Stimulated activated naive CD4-positive, alpha-beta T cell treated with Interleukin-2 at 50 U/mL for 16 hours (primary cell): ENCODE results near the gene CHFR.
A peak's percentile ranks its signal among the peaks of the same experiment; 100 is the strongest.
"Not testable (repeated sequence)": the region's sequence is repeated elsewhere in the genome, so short reads cannot be mapped to it uniquely, and the experiment has no call there.

Experiments
- DNase-seq: peaks from one replicate; lab custom pipeline; 2025; lab: John Stamatoyannopoulos, UW

Gene CHFR

DNA sequence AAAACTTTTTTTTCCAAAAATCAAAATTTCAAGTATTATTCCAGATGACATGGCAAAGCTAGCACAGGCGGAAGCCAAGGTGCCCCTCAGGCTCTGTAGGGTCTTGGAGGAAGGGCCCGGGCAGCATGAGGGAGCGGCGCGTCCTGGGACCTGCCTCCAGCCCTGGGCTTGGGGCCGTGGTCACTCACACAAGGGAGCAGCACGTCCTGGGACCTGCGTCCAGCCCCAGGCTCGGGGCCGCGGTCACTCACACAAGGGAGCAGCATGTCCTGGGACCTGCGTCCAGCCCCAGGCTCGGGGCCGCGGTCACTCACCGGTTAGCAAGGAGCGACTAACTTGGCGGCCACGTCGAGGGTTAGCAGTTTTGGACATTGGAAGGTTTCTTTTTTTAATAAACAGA lies 46.9 kb downstream of the CHFR start:
- no peak for DNase-seq

DNA sequence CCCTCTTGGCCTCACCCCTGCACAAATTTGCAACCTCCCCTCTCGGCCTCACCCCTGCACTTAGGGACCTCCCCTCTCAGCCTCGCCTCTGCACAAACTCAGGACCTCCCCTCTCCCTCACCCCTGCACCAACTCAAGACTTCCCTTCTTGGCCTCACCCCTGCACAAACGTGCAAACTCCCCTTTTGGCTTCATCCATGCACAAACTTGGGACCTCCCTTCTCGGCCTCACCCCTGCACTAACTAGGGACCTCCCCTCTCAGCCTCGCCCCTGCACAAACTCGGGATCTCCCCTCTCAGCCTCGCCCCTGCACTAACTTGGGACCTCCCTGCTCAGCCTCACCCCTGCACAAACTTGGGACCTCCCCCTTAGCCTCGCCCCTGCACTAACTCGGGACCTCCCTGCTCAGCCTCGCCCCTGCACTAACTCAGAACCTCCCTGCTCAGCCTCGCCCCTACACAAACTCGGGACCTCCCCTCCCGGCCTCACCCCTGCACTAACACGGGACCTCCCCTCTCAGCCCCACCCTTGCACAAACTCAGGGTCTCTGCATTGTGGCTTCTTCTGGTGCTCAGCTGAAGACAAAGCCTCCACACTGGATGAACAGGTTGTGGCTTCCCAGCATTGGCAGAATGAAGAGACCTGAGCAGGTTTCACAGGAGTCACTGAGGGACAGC lies 47.7 kb downstream of the CHFR start:
- DNase-seq: no peak

DNA sequence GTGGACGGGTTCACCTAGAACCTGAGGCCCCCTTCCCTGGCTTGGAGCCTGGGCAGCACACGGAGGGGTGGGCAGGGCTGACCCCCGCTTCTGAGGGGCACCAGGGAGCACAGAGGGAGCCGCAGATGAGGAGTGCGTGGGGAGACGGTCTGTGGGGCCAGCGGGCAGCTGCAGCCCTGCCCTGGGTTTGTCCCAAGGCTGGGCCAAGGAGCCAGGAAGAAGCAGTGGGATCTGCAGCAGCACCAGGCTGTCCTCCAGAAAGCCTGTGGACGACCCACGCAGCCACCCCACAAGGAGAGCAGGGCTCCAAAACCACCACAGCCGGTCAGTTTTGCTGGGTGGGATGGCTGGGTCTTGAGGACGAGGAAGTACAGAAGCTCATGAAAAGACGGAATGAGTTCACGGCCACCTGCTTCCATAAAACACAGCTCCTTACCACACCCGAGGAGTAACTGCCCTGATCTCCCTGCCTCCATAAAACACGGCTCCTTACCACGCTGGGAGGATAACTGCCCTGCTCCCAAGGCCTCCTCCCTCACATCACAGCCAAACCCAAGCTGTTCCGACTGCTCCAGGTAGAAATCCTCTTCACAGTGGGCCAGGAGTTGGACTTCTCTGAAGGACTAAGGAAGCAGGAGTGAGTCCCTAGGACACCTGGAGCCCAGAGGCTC lies 48.9 kb downstream of the CHFR start:
- DNase-seq: no peak

DNA sequence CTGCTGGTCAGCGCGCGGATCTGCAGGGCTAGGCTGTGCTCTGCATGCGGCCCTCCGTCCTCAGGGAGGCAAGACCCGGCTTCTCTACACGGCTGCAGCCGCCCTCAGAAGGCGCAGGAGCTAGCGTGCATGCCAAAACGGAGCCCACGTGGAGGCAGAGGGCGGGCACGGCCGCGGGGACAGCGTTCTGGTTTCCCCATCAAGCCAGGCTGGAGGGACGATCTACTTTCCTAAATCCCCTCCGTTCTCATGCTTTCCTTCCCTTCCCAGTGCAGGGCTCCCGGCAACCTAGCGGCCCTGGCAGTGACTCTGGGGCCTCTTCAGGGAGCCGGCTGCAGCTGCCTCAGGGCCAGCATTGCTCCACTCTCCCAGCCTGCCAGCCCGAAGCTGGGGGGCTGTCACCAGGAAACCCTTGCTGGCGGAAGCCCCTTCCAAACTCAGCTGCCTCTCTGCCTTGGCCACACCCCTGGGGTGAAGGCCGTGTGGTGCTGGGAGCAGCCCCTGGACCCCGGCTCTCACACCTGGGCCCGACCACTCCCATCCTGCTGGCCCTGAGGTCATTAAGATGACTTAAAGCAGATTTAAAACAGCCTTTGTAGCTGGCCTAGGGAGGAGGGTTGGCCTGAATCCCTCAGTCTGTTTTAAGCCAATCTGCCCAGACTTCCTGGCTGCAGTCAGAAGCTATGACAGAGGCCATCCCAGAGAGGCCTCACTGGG lies 49.6 kb downstream of the CHFR start:
- no peak for DNase-seq

DNA sequence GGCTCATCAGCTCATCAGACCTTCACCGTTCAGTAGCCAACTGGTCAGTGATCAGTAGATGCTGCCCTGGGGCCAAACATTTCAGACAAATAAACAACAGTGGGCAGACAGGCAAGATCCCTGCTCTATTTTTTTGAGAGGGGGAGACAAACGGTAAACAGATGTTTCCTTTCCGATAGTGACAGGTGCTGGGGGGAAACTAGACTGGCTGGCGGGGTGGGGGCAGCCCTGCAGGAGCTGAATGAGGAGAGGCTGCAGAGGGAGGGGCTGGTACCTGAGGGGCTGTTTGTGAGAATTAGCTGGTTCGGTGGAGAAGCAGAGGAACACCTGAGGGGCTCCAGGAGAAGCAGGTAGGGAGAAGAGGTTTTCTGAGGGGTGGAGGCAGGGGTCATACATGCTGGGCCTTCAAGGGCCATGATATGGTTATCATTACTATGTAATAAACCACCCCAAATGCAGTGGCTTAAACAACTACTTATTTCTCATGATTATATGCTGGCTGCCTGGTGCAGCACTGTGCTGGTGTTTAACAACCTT lies 50.5 kb downstream of the CHFR start:
- DNase-seq: no peak

DNA sequence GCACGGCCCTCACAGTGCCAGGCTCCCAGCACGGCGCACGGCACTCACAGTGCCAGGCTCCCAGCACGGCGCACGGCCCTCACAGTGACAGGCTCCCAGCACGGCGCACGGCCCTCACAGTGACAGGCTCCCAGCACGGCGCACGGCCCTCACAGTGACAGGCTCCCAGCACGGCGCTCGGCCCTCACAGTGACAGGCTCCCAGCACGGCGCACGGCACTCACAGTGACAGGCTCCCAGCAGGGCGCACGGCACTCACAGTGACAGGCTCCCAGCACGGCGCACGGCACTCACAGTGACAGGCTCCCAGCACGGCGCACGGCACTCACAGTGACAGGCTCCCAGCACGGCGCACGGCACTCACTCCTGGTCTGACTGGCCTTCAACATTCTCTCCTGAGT lies 51.2 kb downstream of the CHFR start:
- not testable (repeated sequence) for DNase-seq

DNA sequence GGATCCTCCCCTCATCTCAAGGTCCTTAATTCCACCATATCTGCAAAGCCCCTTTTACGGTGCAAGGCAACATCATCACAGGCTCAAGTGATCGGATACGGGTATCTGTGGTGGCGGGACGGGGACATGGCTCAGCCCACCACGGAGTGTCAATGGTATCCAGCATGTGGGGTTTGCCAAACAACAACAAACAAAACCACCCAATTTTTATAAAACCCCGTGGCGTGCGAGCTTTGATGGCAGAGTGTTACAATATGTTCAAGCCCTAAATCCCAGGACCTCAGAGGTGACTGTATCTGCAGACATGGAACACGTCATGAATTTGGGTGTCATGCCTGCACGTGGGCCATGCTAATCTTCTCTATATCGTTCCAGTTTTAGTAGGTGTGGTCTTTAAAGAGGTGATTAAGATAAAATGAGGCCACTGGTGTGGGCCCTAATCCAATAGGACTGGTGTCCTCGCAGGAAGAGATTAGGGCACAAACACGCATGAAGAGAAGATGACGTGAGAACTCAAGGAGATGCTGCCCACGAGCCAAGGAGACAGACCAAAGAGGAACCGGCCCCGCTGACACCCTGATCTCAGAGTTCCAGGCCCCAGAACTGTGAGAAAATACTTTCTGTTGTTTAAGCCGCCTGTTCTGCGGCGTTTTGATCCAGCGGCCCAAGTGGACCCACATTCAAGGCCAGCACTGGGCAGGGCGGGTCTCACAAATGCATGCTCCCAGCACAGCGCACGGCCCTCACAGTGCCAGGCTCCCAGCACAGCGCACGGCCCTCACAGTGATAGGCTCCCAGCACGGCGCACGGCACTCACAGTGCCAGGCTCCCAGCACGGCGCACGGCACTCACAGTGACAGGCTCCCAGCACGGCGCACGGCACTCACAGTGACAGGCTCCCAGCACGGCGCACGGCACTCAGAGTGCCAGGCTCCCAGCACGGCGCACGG lies 52.1 kb downstream of the CHFR start:
- DNase-seq: no peak

- DNase-seq: no peak
Measured at GRCh38 chr12:132834181-132834711, 53.2 kb downstream of the CHFR start.

GRCh38 chr12:132833341-132833740 lies 54.1 kb downstream of the CHFR start:
- no peak for DNase-seq

GRCh38 chr12:132831771-132832170 lies 55.6 kb downstream of the CHFR start:
- no peak for DNase-seq

DNA sequence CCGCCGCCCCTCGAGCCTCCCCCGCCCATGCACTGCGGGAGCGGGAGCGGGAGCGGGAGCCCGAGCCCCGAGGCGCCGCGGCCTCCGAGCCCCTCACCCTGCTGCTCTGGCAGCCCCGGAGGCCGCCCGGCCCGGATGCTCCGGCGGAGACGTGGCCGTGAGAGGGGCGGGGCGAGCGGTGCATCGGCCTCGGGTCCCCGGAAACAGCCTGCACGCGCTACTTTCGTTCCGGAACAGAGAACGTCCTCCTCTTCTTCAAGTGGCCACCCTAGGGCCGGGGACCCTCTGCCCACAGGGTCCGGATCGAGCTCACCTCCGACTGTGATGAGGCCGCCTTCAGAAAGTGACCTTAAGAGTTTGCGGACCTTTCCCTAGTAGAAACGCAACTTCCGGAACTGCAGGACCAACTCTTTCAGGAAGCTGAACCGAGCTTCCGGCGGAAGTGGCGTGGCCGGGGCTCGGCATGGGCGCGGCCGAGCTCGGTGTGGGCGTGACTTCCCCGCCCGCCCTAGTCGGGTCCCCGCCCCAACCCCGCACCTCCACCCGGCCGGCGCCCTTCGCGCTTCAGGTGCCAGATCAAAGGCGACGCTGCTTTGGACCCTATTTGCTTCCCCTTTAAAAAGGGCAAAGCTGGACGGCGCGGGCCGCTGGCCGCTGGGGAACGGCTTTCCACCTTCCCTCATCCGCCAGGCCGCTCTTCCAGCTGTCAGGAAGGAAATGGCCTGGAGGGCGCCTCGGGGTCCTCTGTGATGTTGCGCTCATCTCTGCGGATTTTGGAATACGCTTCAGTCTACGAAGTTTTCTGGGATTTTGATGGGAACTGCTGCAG lies 58.5 kb downstream of the CHFR start, which contains the start of gene GOLGA3:
GOLGA3 (minus strand) TSS at position 164 of the 829 bp plus-strand sequence. CDS start 6,741 bp downstream, outside the sequence.
- peak; percentile 90 for DNase-seq

DNA sequence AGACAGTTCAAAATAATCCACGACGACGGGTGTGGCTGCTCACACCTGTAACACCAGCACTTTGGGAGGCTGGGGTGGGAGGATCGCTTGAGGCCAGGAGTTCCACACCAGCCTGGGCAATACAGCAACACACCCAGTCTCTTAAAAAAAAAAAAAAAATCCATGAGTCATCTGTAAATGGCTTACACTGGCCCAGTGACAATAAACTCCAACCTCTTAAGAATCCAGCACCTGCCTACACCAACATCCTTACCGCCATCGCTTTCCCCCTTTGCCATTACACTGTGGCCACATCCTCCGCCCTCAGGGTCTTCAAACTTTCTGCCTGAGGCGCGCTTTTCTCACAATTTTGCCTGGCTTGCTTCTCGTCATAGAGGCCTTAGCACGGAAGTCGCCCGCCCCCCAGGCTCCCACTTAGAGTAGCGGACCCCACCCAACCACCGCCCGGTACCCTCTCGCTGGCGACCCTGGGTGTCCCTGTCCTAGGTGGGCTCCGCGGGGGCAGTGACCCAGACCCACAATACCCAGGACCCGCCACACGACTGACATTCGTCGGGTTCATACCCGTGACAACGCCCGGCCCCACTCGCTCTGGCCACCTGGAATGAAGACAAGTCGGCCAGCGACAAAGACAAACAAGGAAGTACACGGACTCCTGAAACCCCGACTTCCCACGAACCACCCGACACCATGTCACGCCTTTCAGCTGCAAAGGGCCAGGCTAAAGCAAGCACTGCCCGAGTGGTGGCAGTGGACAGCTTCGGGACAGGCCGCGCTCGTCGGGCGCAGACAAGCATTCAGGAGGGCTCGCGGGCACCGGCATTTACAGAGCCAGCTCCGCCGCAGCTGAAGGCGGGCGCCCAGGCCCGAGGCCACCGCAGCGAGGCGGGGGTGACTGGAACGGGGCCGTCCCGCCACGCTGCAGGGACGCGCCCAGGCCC lies 59.4 kb downstream of the CHFR start:
- DNase-seq: peak; percentile 69

- no peak for DNase-seq
Measured at GRCh38 chr12:132825861-132826260, 61.5 kb downstream of the CHFR start.

- DNase-seq: no peak
Measured at GRCh38 chr12:132825089-132825488, 62.3 kb downstream of the CHFR start.

DNA sequence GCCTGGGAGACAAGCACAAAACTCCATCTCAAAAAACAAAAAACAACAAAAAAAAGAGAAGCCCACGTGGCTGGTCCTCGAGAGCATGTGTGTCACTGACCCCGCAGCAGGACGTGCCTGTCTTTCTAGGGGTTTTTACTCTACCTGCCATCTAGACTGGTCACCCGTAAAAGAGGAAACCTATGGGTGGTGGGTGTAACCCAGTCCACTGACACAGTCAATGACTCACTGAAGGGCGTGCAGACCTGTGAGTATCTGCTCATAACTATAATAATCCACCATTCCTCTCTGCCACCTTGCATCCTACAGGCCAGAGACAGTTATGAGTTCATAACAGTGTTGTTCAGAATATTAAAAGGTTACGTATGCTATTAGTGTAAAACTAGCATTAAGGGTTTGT lies 63.4 kb downstream of the CHFR start:
- no peak for DNase-seq

- DNase-seq: no peak
Measured at GRCh38 chr12:132818562-132818961, 68.8 kb downstream of the CHFR start.

GRCh38 chr12:132814232-132814631 lies 73.2 kb downstream of the CHFR start:
- DNase-seq: no peak

DNA sequence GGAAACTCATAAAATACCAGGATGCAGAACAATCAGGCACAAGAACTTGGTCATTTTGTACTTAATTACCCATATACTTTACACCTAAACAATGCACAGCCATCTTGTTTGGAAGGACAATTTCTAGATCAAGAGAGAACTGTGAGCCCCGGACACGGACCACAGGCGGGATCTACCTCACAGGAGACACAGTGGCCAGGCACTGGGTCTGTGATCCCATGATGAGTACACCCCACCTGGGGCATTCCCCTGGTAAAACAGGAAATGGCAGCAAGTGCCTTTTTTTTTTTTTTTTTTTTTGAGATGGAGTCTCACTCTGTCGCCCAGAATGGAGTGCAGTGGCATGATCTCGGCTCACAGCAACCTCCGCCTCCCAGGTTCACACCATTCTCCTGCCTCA lies 74.0 kb downstream of the CHFR start:
- DNase-seq: no peak

GRCh38 chr12:132812631-132813305 lies 74.6 kb downstream of the CHFR start:
- no peak for DNase-seq
